HG02840 (cell line): ENCODE measurements around the gene RAI14.
"Not testable (repeated sequence)": the region's sequence is repeated elsewhere in the genome, so short reads cannot be mapped to it uniquely, and the experiment has no call there.

Experiments used
- ATAC-seq: cut with Tn5 transposase; IDR thresholded peaks from one replicate; pipeline ENCODE4 v1.9.1; 2021; ENCODE audit warnings: mild to moderate bottlenecking, moderate library complexity, moderate number of reproducible peaks; ENCODE audit not compliant: unreplicated experiment, low FRiP score

The RAI14 gene

DNA sequence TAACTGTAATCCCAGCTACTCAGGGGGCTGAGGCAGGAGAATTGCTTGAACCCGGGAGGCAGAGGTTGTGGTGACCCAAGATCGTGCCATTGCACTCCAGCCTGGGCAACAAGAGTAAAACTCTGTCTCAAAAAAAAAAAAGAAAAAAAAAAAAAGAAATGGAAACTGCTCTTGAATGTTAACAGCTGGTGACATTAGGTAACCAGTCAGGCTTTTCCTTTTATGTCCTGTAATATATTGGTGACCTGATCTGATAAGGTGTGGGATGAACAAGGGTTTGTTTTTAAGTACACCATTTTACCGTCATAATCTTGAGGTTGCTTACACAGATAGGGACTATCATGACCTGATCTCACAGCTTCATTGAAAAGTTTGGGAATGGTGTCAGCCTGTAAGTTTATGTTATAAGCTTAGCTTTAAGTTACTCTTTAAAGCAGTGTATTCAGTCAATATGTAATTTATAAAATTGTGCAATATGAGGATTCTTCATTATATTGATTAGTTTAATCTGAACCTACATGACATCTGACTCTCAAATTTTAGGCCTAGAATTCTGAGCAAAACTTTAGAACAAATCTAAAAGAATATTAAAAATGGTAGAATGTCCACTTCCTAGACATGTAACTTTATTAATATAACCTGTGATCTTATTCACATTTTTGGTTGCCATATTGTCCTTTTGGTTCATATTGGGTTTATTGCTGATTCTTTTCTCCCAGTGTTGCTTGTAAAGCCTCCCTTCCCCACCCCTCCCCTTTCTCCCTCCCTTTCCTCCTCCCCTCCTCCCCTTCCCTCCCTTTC lies 41.4 kb downstream of the RAI14 start:
- ATAC-seq = no peak

DNA sequence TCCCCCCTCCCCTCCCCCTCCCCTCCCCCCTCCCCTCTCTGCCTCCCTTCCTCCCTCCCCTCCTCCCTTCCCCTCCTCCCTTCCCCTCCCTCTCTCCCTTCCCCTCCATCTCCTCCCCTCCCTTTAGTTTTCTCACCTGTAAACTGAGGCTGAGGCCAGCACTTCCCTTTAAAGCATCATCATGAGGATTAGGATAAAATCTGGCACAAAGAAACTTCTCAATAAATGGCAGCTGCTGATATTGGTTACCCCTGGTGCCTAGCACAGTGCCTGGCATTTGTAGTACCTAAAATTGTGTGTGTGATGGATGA lies 41.9 kb downstream of the RAI14 start:
- no peak for ATAC-seq

DNA sequence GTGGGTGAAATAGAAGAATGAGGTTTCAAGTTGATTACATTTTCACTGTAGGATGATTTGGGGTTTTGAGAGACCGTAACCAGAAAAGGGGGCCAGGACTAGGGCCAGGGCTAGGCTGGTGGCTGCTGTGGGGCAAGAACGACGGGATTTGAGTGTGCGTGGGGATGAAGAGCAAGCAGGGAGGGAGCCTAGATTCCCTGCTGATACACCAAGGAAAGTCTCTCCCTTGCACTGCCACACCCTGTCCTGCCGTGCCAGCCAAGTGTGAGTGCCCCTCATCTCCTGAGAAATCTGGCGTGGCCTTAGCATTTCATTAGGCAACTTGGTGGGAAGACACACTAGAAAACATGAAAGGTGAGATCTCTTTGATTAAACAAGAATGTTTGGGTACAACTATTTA lies 42.6 kb downstream of the RAI14 start:
- ATAC-seq = no peak

DNA sequence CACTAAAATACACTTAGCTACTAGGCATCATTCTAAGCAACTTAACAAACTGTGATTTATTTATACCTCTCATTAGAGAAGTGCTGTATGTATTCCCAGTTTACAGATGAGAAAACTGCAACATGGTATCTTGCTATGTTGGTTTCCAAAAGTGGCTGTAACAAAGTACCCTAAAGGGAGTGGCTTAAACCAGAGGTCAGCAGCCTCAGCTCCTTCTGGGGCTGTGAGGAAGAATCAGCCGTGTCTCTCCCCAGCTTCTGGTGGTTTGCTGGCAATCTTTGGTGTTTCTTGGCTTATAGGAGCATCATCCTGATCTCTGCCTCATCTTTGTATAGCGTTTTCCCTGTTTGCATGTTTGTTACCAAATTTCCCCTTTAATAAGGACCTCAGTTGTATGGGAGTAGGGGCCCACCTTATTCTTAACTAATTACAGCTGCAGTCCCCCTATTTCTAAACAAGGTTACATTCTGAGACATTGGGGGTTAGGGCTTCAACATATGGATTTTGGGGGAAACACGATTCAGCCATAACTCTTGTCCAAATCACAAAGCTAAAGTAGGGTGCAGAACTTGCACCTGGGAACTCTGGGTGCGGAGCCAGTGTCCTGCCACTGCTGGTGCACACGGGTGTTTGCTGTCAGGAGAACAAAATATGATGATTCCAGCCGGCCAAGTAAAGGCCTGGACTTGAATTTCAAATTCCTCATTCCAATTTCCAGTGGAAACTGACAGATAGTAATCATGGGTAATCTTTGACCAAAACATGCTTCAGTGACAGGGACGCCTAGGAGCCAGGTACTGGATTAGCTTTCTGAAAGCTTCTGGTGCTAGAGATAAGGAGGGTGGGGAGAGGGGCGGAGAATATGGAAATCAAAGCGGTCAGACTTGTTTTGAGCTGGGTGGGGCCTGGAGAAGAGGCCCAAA lies 43.3 kb downstream of the RAI14 start:
- ATAC-seq = no peak

DNA sequence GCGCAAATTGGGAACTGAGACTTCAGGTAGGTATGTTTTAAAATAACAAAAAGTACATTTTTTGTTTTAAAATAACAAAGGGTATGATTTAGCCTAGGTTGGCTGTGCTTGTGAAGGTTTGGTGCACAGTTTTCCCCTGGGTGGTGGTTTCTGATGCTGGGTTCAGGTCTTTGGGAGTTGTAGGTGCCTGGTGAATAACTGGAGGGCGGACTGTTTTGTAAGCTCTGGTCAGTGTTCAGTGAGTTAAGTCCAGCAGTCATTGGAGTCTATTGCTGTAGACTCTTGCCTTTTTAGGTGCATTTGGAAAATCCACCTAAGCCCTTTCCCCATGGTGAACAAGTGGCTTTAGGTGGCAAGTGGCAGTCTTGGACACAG lies 43.9 kb downstream of the RAI14 start:
- no peak for ATAC-seq

DNA sequence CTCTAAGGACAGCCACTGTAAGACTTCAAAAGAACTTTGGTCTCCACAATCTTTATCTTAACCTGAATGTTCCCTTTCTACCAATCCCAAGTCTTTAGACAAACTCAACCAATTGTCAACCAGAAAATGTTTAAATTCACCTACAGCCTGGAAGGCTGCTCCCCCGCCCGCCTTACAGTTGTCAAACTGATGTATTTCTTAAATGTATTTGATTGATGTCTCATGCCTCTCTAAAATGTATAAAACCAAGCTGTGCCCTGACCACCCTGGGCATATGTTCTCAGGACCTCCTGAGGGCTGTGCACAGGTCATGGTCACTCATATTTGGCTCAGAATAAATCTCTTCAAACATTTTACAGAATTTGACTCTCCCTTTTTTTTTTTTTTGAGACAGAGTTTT lies 45.3 kb downstream of the RAI14 start:
- ATAC-seq = not testable (repeated sequence)

DNA sequence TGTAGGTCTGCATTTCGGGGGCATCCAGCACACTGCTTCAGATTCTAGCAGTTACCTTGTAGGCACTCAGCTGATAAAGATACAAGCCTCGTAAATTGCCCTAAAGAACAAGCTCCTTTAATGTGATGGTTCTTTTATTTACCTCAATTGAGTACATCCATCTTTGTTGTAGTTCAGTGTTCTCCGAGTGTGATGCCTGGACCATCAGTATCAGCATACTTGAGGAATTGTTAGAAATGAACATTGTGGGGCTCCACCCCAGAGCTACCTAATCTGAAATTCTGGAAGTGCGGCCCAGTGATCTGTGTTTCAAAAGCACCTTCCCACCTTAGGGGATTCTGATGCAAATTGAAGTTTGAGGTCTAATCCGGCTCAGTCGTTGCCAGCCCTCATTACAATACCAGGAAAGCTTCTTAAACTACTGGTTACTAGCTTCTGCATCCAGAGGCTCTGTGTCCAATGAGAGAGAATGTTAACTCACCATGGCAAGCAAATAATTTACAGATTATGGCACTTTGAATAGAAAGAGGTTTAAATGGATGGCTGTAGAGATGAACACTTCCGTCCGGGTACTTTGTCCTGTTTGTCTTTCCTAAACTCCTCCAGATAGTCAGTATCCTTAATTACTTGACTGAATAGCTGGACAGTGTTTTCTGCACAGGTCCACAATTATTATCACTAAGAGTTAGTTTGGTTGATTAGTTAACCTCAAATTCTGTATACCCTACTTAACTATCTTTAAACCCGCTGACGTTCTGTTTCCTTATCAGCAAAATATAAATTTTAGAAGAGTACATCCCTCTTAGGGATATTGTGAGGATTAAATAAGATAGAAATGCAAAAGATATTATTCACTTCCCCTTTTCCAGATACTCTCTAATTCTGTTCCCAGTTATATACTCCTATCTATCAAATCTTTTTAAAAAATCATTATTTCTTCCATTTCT lies 47.9 kb downstream of the RAI14 start:
- no peak for ATAC-seq

DNA sequence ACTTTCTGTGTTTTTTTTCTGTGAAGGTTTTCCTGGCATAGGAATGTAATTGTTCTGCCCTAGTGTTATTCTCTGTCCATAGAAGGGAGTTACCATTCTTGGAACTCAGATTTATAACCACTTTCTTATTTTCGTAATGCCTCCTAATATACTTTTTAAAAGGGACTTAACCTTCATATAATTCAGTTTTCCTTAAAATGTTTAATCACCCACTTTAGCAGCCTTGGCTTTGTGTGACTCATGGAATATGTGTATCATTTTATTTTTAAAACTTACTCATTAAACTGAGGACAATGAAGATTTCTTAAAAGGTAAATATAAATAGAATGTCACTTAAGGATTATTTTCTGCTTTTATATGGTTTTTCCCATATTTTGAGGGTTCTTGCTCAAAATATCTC lies 50.0 kb downstream of the RAI14 start:
- ATAC-seq = no peak

DNA sequence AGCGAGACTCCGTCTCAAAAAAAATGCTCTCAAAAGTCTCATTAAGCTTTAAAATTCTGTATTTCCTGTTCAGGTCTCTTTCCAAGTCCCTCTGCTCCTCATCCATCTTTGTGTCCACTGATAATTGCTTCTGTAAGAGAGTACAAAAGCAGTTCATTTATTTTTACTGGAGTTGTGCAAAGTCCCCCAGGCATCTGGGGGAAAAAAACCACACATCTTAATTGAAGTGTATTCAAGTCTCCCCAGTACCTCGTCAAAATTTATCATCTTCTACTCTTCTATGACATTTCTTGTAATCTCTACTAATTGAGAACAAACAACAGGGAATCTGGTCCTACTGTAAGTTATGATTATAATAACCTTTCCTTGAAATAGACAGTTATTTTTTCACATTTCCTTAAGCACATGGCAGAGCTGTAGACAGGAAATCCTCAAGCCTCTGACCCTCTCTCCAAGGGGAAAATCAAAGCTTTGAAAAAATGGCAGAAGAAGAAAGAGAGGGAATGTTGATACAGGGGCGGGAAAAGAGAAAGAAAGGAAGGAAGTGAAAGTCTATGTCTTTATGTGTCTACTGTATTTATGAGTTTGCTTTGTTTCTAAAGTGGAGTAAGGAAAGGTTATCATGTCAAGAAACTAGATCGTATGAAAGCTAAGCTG lies 51.5 kb downstream of the RAI14 start:
- ATAC-seq = no peak

DNA sequence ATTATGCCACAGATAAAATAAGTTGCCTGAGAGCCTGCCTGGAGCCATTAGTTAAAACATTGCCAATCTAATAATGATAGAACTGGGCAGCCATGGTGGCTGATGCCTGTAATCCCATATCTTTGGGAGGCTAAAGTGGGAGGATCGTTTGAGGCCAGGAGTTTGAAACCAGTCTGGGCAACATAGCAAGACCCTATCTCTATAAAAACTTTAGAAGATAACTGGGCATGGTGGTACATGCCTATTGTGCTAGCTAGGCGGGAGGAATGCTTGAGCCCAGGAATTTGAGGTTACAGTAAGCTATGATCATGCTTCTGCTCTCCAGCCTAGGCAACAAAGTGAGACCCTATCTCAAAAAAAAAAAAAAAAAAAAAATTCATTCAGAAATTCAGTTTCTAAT lies 52.6 kb downstream of the RAI14 start:
- no peak for ATAC-seq

DNA sequence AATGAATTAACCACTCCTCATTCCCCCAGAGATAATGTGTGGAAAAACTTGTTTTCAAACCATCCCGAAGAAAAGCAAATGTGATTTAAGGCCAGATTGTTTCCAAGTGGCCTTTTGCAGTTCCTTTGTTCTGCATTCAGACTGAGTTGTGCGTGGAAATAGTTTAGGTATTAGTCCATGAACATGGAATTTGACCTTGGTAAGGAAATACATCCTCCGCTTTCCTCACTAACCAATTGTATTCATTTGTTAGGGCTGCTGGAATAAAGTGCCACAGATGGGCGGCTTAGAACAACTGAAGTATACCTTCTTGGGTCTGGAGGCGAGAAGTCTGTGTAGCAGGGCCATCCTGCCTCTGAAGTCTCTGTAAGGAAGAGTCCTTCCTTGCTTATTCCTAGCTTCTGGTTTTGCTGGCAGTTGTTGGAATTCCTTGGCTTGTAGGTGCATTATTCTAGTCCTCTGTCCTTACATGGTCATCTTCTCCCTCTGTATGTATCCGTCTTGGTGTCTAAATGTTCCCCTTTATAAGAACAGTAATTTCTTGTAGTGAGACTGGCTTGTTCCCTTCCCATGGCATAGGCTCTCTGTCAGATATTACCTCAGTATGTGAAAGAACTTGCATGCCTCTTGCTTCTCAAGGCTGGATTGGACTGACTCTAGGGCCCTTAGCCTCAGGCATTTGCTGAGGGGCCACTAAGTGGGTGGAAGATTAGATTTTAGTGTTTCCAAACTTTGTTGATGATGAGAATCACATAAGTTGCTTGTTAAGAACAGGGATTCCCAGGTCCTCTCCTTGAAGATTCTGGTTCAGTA lies 53.9 kb downstream of the RAI14 start:
- ATAC-seq = no peak

DNA sequence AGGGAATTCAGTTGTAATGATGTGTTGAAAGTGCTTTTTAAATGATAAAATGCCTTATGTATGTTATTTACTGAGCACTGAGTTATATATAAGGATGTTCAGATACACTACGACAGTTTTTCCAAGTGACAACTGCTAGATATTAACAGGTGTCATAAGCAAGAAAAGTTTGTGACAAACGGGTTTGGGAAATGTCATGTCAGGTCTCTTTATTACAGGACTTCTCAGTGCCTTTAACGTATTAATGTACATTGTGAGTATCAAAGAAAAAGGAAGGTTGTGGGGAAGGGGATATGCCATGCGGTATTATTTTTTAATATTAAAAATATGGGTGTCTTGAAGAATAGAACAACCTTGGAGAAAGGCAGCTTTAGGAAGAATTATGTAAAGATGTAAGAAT lies 56.4 kb downstream of the RAI14 start:
- no peak for ATAC-seq

DNA sequence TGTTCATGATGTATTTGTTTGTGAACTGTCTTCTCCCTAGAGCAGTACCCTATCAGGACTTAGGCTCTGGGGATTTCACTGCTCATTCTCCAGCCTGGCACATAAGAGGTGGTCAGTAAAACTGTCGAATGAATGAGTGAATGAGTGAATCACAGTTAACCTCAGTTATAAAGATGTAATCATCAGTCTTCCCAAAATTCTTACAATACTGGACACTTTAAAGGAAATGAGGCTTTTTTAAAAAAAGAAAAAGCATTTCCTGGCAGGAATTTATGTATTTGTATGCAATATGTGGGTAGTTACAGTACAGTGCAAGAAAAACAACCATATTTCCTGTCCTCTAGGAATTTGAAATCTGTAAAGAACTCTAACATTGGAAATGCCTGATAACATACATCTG lies 59.6 kb downstream of the RAI14 start:
- no peak for ATAC-seq

DNA sequence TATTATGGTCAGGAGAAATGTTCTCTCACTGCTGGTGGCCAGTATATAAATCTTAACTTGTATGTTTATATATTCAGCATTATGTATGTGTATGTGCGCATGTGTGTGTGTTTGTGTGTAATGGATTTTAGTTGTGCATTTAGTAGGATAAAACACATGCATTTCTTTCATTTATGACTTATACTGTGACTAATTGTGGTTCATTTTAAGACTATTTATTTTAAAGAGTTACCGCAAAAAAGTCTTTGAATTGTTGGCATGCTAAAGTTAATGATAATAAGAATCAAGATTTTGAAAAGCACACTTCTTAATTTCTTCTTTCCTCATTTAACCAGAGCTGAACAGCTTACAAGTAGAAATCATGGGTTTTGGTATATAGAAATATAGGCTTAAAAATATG lies 60.9 kb downstream of the RAI14 start:
- no peak for ATAC-seq

DNA sequence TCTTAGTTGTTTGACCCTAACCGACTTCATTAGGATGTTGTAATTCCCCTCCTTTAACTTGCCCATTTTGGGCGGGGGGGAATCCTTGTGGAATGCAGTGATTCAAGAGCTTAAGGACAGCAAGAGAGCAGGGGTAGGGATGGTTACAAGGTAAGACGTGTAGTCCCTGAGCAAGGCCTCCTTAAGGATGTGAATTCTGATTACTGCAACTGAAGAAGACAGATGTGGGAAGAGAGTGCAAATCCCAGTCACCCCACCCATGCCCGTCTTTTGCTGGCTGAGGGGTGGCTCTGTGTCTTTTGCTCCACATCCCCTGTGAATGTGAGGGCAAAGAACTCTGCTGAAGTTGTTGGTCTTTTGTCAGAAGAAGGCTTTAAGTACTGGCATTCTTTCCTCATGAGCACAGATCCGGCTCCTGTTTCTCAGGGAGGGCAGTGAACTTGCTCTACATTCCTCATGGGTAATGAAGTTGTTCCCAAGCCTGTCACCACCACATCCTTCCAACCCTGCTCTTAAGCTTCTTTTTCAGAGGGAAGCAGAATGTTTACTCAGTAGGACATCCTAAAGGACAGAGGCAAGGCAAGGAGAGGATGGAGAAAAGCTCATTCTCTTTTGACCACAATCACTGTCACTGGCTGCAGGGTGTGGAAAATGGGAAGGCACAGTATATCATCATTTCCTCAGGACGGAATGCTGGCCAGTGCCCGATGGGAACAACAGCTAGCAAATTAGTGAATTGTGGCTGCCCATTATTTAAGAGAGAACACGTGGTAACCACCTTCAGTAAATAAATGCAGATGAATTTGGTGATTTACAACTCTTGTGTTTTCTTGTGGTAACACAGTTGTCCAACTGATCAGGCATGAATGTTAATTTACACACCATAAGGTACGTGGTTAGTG lies 61.5 kb downstream of the RAI14 start:
- ATAC-seq = no peak

DNA sequence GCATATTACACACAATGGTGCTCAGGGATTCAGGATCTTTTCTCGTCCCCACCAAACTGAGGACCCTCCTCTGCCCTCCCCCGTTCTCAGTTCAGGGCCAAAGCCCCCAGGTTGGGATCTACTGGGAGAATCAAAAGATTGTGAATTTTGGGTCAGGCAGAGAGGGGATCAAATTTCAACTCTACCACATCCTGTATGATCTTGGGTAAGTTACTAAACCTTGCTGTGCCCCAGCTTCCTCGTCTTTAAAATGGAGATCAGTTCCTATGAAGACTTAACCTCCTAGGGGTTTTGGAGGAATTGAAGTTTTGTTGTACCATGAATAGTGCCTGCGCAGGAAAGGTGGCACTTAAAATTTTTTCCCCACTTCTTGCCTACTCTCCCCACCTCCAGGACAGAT lies 62.4 kb downstream of the RAI14 start:
- no peak for ATAC-seq

DNA sequence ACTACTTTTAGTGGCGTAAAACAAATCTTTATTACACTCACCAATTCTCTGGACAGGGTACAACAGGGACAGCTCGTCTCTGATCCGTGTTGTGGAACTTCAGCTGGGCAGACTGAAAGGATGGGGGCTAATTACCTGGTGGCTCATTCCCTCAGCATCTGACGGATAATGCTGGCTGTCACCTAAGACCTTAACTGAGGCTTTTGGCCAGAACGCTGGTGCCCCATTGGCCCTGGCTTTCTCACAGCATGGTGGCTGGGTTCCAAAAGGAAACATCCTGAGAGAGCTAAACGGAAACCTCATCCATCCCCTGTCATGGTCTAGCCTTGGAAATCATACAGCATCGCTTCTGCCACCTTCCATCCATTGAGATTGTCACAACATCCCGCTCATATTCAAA lies 62.9 kb downstream of the RAI14 start:
- ATAC-seq = no peak

DNA sequence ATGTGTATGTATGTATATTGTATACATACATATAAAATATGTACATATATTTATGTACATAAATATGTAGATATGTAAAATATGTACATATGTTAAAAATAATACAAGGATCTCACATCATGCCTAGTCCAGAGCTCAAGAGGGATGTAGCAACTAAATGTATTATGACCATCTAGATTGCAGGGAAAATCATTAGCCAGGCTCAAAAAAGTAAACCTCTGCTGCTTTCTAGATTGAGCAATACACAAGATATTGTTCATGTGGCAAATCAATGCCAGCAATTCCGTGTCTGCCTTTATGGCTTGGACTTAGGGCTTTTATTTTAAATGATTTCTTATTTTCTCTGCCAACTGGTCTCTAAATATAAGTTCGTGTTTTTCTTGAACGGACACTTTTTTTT lies 65.2 kb downstream of the RAI14 start:
- ATAC-seq = no peak

DNA sequence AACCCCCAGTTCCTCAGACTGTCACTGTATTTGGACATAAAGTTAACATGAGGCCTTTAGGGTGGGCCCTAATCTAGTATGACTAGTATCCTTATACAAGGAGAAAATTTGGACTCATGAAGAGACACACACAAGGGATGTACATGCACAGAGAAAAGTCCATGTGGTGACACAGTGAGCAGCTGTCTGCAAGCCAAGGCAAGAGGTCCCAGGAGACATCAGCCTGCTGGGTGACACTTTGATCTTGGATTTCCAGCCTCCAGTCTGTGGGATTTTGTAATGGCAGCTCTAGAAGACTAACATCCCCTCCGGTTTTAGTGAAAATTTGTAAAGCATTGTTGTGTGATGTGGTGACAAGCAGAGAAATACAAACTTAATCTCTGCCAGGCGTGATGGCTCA lies 66.1 kb downstream of the RAI14 start:
- ATAC-seq = no peak
